Endothelial cell (in vitro differentiated cells): Measurements from ENCODE around the gene GNAZ. TPM values are rescaled to one million over a fixed set of nuclear protein-coding genes. Genes with fewer than 3 reads are reported as not detected.

Experiments used
- DNase-seq: peaks from one replicate; pipeline ENCODE4 v3.0.0; 2021; ENCODE audit warnings: low spot score
- H3K27ac Mint-ChIP-seq: one replicate; pipeline ENCODE4 v1.8.0; 2021; ENCODE audit warnings: mixed read lengths, inconsistent platforms; ENCODE audit not compliant: unreplicated experiment
- H3K27me3 Mint-ChIP-seq: one replicate; pipeline ENCODE4 v1.8.0; 2021; ENCODE audit warnings: mild to moderate bottlenecking, moderate library complexity, mixed read lengths, inconsistent platforms; ENCODE audit not compliant: unreplicated experiment
- H3K36me3 Mint-ChIP-seq: one replicate; pipeline ENCODE4 v1.8.0; 2021; ENCODE audit warnings: mild to moderate bottlenecking, low read depth, mixed read lengths, inconsistent platforms; ENCODE audit not compliant: unreplicated experiment
- H3K4me1 Mint-ChIP-seq: one replicate; pipeline ENCODE4 v1.8.0; 2021; ENCODE audit warnings: mild to moderate bottlenecking, mixed read lengths, inconsistent platforms; ENCODE audit not compliant: unreplicated experiment
- H3K4me3 Mint-ChIP-seq: one replicate; pipeline ENCODE4 v1.8.0; 2021; ENCODE audit warnings: mild to moderate bottlenecking, mixed read lengths, inconsistent platforms; ENCODE audit not compliant: unreplicated experiment
- H3K9me3 Mint-ChIP-seq: one replicate; pipeline ENCODE4 v1.8.0; 2021; ENCODE audit warnings: mixed read lengths, inconsistent platforms; ENCODE audit not compliant: unreplicated experiment
- total RNA-seq: library from RNA; stranded (reverse); fragmentation: NEBNext Ultra II Directional; extraction: Animal tissue kit (Norgen Biotek cat#: 25700); gene quantifications from one replicate; pipeline ENCODE4 v1.2.1, GENCODE V29; 2021; ENCODE audit not compliant: unreplicated experiment
- TF ChIP-seq, protein P1 (sequence below): fragments of 200-600 bp; sonication (generic); IDR thresholded peaks from one replicate; pipeline ENCODE4 v1.5.0; 2021; ENCODE audit warnings: antibody characterized with exemption; ENCODE audit not compliant: unreplicated experiment

GNAZ gene
- total RNA-seq, 1 donor from 2014 or later: 0.21 TPM

DNA sequence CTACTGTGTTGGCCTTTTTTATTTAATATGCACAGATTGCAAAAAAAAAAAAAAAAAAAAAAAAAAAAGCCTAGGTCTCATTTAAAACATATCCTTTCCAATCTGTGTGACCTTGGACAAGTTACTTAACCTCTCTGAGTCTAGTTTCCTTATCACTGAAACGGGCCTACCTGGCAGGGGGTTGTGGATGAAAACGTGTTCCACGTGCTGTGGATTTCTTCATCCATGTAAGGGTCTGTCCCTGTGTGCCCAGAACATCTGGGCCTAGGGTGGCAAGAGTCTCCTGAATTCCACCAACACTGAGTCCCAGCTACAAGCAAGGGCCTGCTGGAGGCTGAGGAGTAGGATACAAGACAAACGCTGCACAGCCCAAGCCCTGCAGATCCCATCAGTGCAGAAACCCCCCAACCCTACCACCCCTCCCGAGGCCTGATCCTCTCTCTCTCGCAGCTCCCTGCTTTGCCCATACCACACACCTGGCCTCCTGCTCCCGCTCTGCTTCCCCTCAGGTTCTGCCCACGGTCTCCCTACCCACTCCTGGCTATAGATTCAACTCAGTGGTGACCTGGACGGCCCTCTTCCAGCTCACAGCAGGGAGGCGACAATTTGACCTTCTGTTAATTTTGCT lies 4.7 kb upstream of the GNAZ start:
- Mint-ChIP-seq H3K4me1 (no peaks in the 10 kb centered on the region), H3K36me3 (no peaks in the 10 kb centered on the region), H3K9me3 (no peaks in the 10 kb centered on the region), H3K27ac (no peak overlapping the region), H3K4me3 (no peak overlapping the region), H3K27me3 (peaks cover 27% of the 10 kb centered on the region)
- DNase-seq: no peak
- TF ChIP-seq, protein P1, sequence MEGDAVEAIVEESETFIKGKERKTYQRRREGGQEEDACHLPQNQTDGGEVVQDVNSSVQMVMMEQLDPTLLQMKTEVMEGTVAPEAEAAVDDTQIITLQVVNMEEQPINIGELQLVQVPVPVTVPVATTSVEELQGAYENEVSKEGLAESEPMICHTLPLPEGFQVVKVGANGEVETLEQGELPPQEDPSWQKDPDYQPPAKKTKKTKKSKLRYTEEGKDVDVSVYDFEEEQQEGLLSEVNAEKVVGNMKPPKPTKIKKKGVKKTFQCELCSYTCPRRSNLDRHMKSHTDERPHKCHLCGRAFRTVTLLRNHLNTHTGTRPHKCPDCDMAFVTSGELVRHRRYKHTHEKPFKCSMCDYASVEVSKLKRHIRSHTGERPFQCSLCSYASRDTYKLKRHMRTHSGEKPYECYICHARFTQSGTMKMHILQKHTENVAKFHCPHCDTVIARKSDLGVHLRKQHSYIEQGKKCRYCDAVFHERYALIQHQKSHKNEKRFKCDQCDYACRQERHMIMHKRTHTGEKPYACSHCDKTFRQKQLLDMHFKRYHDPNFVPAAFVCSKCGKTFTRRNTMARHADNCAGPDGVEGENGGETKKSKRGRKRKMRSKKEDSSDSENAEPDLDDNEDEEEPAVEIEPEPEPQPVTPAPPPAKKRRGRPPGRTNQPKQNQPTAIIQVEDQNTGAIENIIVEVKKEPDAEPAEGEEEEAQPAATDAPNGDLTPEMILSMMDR: no peak

GRCh38 chr22:23066200-23067022 lies 3.9 kb upstream of the GNAZ start:
- H3K9me3 Mint-ChIP-seq: no peaks in the 10 kb centered on the region
- H3K27ac Mint-ChIP-seq: no peak overlapping the region
- TF ChIP-seq, protein P1: no peak
- H3K36me3 Mint-ChIP-seq: no peaks in the 10 kb centered on the region
- H3K4me1 Mint-ChIP-seq: no peaks in the 10 kb centered on the region
- peak; percentile 2 for DNase-seq
- peaks cover 28% of the 10 kb centered on the region for H3K27me3 Mint-ChIP-seq
- H3K4me3 Mint-ChIP-seq: no peak overlapping the region

DNA sequence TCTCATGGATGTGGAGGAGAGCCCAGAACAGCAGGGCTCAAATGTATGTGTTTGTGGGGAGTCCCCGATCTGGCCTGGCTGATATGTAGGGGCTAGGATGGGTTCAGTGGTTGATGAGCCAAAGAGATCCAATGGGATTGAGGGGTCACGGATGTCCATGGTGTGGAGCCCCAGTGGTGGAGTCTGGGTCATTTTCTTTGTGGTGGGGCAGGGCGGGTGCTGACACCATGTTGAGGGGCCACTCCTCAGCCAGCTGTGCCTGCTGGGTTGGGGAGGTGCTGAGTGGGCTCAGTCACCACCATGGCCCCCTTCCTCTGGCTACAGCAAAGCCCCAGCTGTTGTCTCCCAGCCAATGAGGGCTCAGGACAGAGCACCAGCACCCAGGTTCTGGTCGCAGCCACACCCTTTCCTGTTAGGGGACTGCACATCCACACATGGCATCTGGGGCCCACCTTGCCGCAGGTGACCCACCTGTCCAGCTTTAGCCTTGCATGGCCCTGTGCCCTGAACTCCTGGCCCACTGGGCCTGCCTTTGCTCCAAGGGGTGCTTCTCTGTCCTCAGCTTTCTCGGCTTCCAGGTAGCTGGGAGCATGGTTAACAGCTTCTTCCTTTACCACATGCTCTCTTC lies 3.2 kb upstream of the GNAZ start:
- DNase-seq: peak; percentile 2
- Mint-ChIP-seq H3K27me3 (peaks cover 28% of the 10 kb centered on the region), H3K4me1 (no peaks in the 10 kb centered on the region), H3K9me3 (no peaks in the 10 kb centered on the region), H3K36me3 (peaks cover 1% of the 10 kb centered on the region), H3K27ac (no peak overlapping the region), H3K4me3 (no peak overlapping the region)
- TF ChIP-seq, protein P1: no peak

DNA sequence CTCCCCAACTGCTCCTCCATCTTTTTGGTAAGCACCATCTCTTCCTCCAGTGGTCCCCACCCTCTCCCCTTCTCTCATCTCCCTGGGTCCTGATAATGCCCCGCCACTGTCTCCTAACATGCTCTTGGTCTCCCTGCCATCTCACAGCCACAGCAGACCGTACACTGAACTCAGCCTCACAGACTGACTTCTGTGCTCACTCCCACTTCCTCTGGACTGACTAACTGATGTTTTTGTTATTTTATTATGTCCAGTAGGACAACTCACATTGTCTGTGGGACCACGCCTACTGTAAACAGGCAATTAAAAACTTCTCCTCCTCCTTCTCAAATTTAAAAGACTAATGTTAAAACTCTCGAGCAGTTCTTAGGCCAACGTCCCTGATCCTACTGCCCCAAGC lies 2.6 kb upstream of the GNAZ start:
- peak; percentile 1 for DNase-seq
- peaks cover 4% of the 10 kb centered on the region for H3K36me3 Mint-ChIP-seq
- H3K4me3 Mint-ChIP-seq: no peak overlapping the region
- H3K27me3 Mint-ChIP-seq: peaks cover 33% of the 10 kb centered on the region
- no peaks in the 10 kb centered on the region for H3K4me1 Mint-ChIP-seq
- TF ChIP-seq, protein P1: no peak
- H3K9me3 Mint-ChIP-seq: no peaks in the 10 kb centered on the region
- no peak overlapping the region for H3K27ac Mint-ChIP-seq
